Aorta (tissue), 5 donors: ENCODE results near the gene MEGF11. TPM values are rescaled to one million over a fixed set of nuclear protein-coding genes. Genes with fewer than 3 reads are reported as not detected.

Experiments
- ATAC-seq: fragments of 200-7000 bp; cut with Tn5 transposase; one replicate; pipeline ENCODE4 v1.9.1; 2022; ENCODE audit warnings: moderate library complexity; ENCODE audit not compliant: low FRiP score
- DNase-seq, 2 donors: peaks; one replicate each; pipeline ENCODE4 v3.0.0-alpha.2; 2020
- H3K27ac ChIP-seq, 2 donors: one replicate each; pipeline ENCODE4 v1.5.1; 2013; ENCODE audit warnings: low read length in 2 of 2, mild to moderate bottlenecking in 2 of 2, moderate library complexity in 2 of 2, control low read depth in 1 of 2, inconsistent platforms in 1 of 2, low read depth in 1 of 2
- H3K27me3 ChIP-seq, 2 donors: one replicate each; pipeline ENCODE4 v1.6.1; 2013; ENCODE audit warnings: control low read depth in 1 of 2, low read length in 1 of 2, mild to moderate bottlenecking in 1 of 2, moderate library complexity in 1 of 2; ENCODE audit not compliant: insufficient read depth in 2 of 2, control insufficient read depth in 1 of 2
- H3K36me3 ChIP-seq, 2 donors: one replicate each; pipeline ENCODE4 v1.6.1; 2013; ENCODE audit warnings: control low read depth in 1 of 2, low read length in 1 of 2, mild to moderate bottlenecking in 1 of 2; ENCODE audit not compliant: insufficient read depth in 2 of 2, control insufficient read depth in 1 of 2
- H3K4me1 ChIP-seq, 2 donors: one replicate each; pipeline ENCODE4 v1.6.1; 2013; ENCODE audit warnings: low read length in 2 of 2, control low read depth in 1 of 2, mild to moderate bottlenecking in 1 of 2, moderate library complexity in 1 of 2; ENCODE audit not compliant: insufficient read depth in 2 of 2, control insufficient read depth in 1 of 2
- H3K4me3 ChIP-seq, 2 donors: one replicate each; pipeline ENCODE4 v1.5.1; 2013; ENCODE audit warnings: low read length in 2 of 2, control low read depth in 1 of 2, mild to moderate bottlenecking in 1 of 2
- H3K9me3 ChIP-seq: one replicate; pipeline ENCODE4 v1.6.1; 2013; ENCODE audit warnings: mild to moderate bottlenecking, low read length; ENCODE audit not compliant: control insufficient read depth
- WGBS, 2 donors: extraction: QIAGEN DNeasy Blood & Tissue Kit; methylation state at CpG; one replicate each; pipeline ENCODE4 v1.1.7; 2013; 5-methylcytosine and 5-hydroxymethylcytosine counted together
- intact Hi-C, 2 donors: fragments of 100-400 bp; cut with DNase I; formaldehyde crosslinking; loops; one replicate each; pipeline versions ENCODE4 v1.14.2 to v1.15.0; 2022
- polyA plus RNA-seq, 2 donors: library from polyadenylated mRNA; stranded (reverse); fragments of 200-250 nt; gene quantifications; one replicate each; pipeline ENCODE4 v1.2.3, GENCODE V29; 2013
- total RNA-seq, 2 donors: library from RNA; stranded (reverse); fragmentation: NEBNext Ultra II Directional; extraction: Animal tissue kit (Norgen Biotek cat#: 25700); gene quantifications; one replicate each; pipeline ENCODE4 v1.2.1, GENCODE V29; 2021
- donor health status: healthy with polysubstance abuse.
- donor health status: Bipolar disorder and iron deficiency.
- donor health status: DM: no; HTN: no; CAD: no.
- donor health status: DM: no; HTN: no; CAD: no.
- donor health status: DM: yes; HTN: yes; CAD: no.

The MEGF11 gene
- total and polyA plus RNA-seq, 4 donors: not detected

DNA sequence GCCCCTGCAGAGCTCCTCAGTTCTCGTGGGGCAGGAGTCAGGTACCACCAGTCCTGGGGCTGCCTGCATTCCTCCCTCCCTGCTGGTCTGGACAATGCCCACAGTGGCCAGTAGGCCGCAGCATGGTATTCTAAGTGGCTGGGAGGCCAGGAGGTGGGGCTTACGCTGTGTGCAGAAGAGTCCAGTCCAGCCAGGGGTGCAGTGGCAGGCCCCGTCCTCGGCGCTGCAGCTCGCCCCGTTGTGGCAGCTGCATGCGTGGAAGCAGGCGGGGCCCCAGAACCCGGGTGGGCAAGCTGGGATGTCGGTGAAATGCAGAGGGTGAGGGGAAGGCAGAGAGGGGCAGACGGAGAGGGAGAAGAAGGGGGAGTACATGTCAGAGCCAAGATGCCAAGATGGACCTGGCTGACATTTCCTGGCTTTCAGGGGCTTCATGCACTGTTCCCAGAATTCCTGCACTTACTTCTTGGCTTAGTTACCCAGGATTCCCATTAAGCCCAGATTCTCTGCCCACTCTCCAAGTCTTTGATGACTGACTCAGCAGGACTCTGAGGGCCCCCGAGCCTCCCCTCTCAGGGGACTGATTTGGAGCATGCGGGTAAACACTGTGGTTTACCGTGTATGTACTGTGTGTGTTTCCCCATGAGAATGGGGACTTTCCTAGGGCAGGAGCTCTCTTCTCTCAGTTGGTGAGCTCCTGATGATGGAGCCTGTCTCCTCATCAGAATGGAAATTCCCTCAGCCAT lies 336.7 kb downstream of the MEGF11 start:
- DNase-seq (peak; percentile 62 to 83), ATAC-seq (peak; percentile 76)
- WGBS, 2 donors: 9 to 10% methylated on average over 16 of the region's 16 CpGs
- H3K36me3 ChIP-seq: no peaks in the 10 kb centered on the region
- H3K27ac ChIP-seq: no peak overlapping the region
- peaks cover 0 to 2% of the 10 kb centered on the region in 2 donors for H3K4me1 ChIP-seq
- H3K4me3 ChIP-seq: no peak overlapping the region
- no peaks in the 10 kb centered on the region for H3K9me3 ChIP-seq
- no peaks in the 10 kb centered on the region for H3K27me3 ChIP-seq
- intact Hi-C loops: loop anchor here (5.0 to 10.0 kb wide), 2 partner anchors 368 to 370 kb away; no protein-coding TSS in a partner anchor

DNA sequence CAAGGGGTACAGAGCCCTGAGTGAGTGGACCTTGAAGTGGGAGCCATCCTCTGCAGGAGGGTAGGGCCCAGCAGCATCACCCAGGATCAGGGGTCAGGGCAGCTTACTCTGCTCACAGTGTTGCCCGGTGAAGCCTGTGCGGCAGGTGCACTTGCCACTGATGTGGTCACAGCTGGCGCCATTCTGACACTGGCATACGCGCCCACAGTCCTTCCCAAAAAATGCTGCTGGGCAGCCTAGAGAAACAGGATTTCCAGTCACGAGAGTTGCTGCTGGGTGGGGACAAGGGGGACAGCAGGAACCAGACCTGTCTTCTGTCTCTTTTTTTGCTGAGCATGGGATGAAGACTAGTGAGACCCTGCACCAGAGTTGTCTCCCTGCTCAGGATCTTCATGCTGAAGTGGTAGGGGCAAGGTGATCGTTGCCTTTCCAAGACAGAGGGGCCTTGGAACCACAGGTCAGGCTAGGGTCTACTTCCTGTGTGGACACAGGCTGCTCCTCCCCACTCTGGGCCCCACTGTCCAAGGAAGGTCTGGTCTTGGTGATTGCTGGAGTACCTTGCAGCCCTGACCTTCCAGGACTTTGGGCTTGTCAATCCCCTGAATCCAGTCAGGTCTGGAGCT lies 337.4 kb downstream of the MEGF11 start:
- intact Hi-C loops: loop anchor here (5.0 to 10.0 kb wide), 2 partner anchors 369 to 371 kb away; no protein-coding TSS in a partner anchor
- WGBS, 2 donors: 65 to 70% methylated on average over 7 of the region's 7 CpGs
- no peaks in the 10 kb centered on the region for H3K27me3 ChIP-seq
- no peaks in the 10 kb centered on the region for H3K9me3 ChIP-seq
- H3K4me3 ChIP-seq: no peak overlapping the region
- no peak overlapping the region for H3K27ac ChIP-seq
- H3K4me1 ChIP-seq: peaks cover 0 to 2% of the 10 kb centered on the region in 2 donors
- no peaks in the 10 kb centered on the region for H3K36me3 ChIP-seq
- ATAC-seq (no peak), DNase-seq (peak in 1 of 2 donors; percentile 43)

DNA sequence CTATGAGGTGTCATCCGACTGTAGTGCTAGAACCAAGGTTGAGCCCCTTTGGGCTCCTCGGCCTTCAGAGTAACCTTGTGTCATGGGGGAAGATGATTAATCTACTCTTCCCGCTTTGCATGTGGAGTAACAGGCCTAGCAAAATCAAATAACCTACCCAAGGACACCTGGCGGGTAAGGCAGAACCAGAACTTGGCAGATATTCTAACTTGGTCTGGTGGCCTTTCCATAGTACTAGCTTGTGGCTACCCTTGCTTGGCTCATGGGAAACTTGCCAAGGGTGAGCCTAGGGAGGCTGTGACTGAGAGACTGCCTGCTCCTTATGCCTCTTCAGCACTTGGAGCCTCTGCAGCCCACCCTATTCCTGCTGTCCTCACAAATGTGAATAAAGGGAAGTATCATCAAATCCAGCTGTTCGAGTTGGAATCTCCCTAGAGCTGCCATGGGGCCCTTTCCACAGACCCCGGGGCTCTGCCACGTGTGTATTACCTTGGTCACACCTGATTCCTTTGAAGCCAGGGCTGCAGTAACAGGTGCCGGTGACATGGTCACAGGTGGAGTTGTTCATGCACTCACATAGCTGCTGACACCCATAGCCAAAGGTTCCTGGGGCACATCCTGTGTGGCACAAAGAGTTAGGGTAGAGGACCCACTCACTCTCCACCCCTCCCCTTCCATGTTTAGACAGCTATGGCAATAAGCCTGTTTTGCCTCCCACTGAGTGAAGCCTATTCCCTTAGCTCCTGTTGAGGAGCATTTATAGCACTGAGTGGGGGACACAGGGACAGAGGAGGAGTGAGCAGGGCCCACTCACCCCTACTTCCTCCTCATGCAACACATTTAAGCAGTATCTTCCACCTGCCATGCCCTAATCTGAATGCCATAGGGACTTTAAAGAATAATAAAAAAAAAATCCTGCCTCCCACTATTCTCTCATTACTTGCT lies 338.3 kb downstream of the MEGF11 start:
- intact Hi-C loops: loop anchor here (5.0 to 10.0 kb wide), 2 partner anchors 370 to 372 kb away; no protein-coding TSS in a partner anchor
- DNase-seq (no peak), ATAC-seq (no peak)
- 88 to 90% methylated on average over 8 of the region's 8 CpGs for WGBS, 2 donors
- Histone ChIP-seq H3K9me3 (no peaks in the 10 kb centered on the region), H3K27me3 (no peaks in the 10 kb centered on the region), H3K36me3 (no peaks in the 10 kb centered on the region), H3K27ac (no peak overlapping the region), H3K4me1 (peaks cover 0 to 2% of the 10 kb centered on the region in 2 donors), H3K4me3 (no peak overlapping the region)

DNA sequence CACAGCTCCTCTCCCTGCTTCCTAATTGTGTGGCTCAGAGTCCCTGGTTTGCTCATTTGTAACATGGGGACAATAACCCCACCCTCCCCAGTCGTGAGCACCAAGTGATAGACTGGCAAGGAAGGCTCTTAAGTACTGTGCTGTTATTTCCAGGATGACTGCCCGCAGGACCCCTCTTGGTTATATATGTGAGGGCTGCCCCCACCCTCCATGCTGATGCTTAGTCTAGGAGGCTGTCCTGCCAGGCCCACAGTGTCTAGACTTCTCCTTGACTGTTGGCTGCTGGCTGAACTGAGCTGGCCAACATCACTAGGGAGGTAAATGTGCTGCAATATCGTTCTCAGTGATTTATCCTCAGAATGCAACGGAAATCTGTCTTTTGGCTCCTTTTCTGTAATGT lies 339.2 kb downstream of the MEGF11 start:
- Histone ChIP-seq H3K27me3 (no peaks in the 10 kb centered on the region), H3K9me3 (no peaks in the 10 kb centered on the region), H3K36me3 (no peaks in the 10 kb centered on the region), H3K4me1 (peaks cover 0 to 2% of the 10 kb centered on the region in 2 donors), H3K4me3 (no peak overlapping the region), H3K27ac (no peak overlapping the region)
- DNase-seq (no peak), ATAC-seq (peak; percentile 4)
- 24 to 25% methylated on average over 4 of the region's 4 CpGs for WGBS, 2 donors
- intact Hi-C loops: loop anchor here in 1 of 2 donors (10.0 kb wide), 1 partner anchor 370 kb away; no protein-coding TSS in a partner anchor

DNA sequence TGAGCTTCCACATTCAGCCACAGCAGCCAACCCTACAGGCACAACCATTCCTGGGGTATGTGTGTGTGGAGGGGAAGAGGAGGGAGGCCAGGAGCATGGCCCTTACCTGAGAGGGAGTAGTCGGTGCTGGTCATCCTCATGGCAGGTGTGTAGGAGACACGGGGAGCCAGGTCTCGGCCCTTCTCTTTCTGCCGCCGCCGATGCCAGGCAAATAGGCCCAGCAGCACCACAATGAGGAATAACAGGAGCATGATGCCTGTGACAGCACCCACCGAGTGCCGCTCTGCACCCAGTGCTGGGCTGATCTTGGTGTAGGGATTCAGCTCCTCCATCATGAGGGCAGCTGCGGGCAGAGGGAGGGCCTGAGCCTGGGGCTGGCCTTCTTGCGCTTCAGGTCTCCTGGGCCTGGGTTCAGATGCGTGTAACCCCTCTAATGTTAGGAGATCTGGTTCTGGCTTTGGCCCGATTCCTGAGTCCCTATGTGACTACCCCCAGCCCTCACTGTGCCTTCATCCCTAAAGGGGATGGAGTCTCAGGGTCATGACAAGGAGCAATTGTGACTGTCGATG lies 339.8 kb downstream of the MEGF11 start:
- Histone ChIP-seq H3K36me3 (no peaks in the 10 kb centered on the region), H3K4me3 (no peak overlapping the region), H3K27ac (no peak overlapping the region), H3K9me3 (no peaks in the 10 kb centered on the region), H3K4me1 (peaks cover 0 to 2% of the 10 kb centered on the region in 2 donors), H3K27me3 (no peaks in the 10 kb centered on the region)
- ATAC-seq (no peak), DNase-seq (no peak)
- intact Hi-C loops: loop anchor here in 1 of 2 donors (10.0 kb wide), 1 partner anchor 371 kb away; no protein-coding TSS in a partner anchor
- WGBS, 2 donors: 88 to 89% methylated on average over 13 of the region's 13 CpGs

DNA sequence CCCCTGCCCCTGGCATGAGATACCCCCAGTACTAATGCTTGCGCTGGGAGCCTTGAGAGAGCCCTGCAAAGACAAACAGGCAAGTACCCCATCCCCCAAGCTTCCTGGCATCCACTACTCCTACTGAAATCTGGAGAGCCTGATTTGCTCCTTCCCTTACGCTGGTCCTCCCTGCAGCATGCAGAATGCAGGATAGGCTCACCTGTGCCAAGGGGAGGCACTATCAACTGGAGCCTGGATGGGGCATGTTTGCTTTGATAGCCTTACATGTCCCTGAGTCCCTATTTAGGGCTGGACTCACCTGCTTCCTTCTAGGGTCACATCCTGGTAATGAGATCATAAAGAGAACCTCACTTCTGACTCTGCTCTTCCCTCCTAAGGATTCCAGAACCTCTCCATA lies 341.3 kb downstream of the MEGF11 start:
- Histone ChIP-seq H3K36me3 (no peaks in the 10 kb centered on the region), H3K4me1 (peaks cover 0 to 2% of the 10 kb centered on the region in 2 donors), H3K27ac (no peak overlapping the region), H3K27me3 (no peaks in the 10 kb centered on the region), H3K4me3 (no peak overlapping the region), H3K9me3 (no peaks in the 10 kb centered on the region)
- no peak for DNase-seq
- ATAC-seq: no peak
- 94 to 95% methylated on average over 2 of the region's 2 CpGs for WGBS, 2 donors
- intact Hi-C loops: loop anchor here in 1 of 2 donors (10.0 kb wide), 1 partner anchor 373 kb away; no protein-coding TSS in a partner anchor

DNA sequence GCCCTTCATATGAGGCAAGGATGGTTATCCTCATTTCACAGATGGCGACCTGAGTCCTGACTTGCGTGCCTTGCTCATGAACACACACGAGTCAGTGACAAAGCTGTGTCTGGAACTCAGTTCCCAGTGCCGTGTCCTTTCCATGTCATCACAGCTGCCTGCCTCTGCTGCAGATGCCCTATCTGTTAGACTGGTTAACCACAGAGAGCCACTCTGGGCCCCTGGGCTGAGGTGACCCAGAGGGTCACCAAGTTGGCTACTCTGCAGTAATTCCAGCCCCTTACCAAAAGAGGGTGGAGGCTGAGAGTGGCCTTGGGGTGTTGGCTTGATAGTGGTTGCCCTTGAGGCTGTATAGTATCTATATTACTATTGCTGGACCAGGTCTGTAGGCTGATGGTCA lies 343.2 kb downstream of the MEGF11 start:
- H3K4me1 ChIP-seq: no peaks in the 10 kb centered on the region
- no peaks in the 10 kb centered on the region for H3K36me3 ChIP-seq

DNA sequence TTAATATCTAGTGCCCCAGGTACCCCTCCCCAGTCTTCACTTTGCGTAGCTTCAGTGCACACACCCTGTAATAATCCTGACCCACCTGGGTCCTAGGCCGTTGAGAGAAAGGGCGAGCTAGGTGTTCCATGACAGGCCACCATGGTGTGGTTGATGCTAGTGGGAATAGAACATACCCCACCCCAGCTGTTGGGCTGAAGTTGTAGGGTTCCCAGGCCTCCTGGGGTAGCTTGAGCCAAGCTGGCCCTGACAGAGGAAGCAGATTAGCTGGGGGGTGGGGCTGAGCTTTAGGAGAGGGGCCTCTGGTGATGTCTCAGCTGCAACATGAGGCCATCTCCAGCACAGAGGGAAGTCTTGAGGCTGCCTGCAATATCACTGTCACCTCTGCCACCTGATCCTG lies 343.7 kb downstream of the MEGF11 start:
- H3K9me3 ChIP-seq: no peaks in the 10 kb centered on the region
- H3K4me1 ChIP-seq: no peaks in the 10 kb centered on the region
- intact Hi-C loops: loop anchor here in 1 of 2 donors (10.0 kb wide), 1 partner anchor 375 kb away; no protein-coding TSS in a partner anchor
- no peaks in the 10 kb centered on the region for H3K27me3 ChIP-seq
- no peak overlapping the region for H3K27ac ChIP-seq
- WGBS, 2 donors: 88 to 91% methylated on average over 3 of the region's 3 CpGs
- no peak for DNase-seq
- no peaks in the 10 kb centered on the region for H3K36me3 ChIP-seq
- H3K4me3 ChIP-seq: no peak overlapping the region
- no peak for ATAC-seq

More for the DNA sequence above, 343.2 kb downstream of the MEGF11 start:
- ATAC-seq (no peak), DNase-seq (no peak)
- intact Hi-C loops: loop anchor here in 1 of 2 donors (10.0 kb wide), 1 partner anchor 374 kb away; no protein-coding TSS in a partner anchor
- H3K27ac ChIP-seq: no peak overlapping the region
- no peaks in the 10 kb centered on the region for H3K9me3 ChIP-seq
- 92 to 94% methylated on average over 4 of the region's 4 CpGs for whole genome bisulfite sequencing, 2 donors
- no peak overlapping the region for H3K4me3 ChIP-seq
- H3K27me3 ChIP-seq: no peaks in the 10 kb centered on the region
